CD4-positive, alpha-beta T cell treated with Interleukin-15 for 1 hour (primary cell): Measurements from ENCODE around the gene TSHZ3.

Source experiments
- DNase-seq: peaks from one replicate; pipeline ENCODE4 v3.0.0-alpha.2; 2020

Gene TSHZ3

GRCh38 chr19:31313291-31314030 is 35.8 kb downstream of the TSHZ3 start:
- DNase-seq = no peak

GRCh38 chr19:31312677-31313244 is 36.5 kb downstream of the TSHZ3 start:
- DNase-seq = no peak

- DNase-seq = no peak
These were observed 37.1 kb downstream of the TSHZ3 start for GRCh38 chr19:31312009-31312676.

- no peak for DNase-seq
These were observed 38.7 kb downstream of the TSHZ3 start for GRCh38 chr19:31310432-31311133.

- no peak for DNase-seq
These were observed 40.5 kb downstream of the TSHZ3 start for GRCh38 chr19:31308781-31309180.

GRCh38 chr19:31307071-31307669 is 42.1 kb downstream of the TSHZ3 start:
- DNase-seq = no peak

- no peak for DNase-seq
These were observed 43.1 kb downstream of the TSHZ3 start for GRCh38 chr19:31306006-31306753.

GRCh38 chr19:31304831-31305312 is 44.4 kb downstream of the TSHZ3 start:
- no peak for DNase-seq

GRCh38 chr19:31303262-31303815 is 45.9 kb downstream of the TSHZ3 start:
- DNase-seq = no peak

GRCh38 chr19:31301306-31301980 is 47.8 kb downstream of the TSHZ3 start:
- no peak for DNase-seq

GRCh38 chr19:31300422-31300821 is 48.8 kb downstream of the TSHZ3 start:
- no peak for DNase-seq

- no peak for DNase-seq
These were observed 49.6 kb downstream of the TSHZ3 start for GRCh38 chr19:31299665-31300064.

GRCh38 chr19:31297991-31298390 is 51.2 kb downstream of the TSHZ3 start:
- DNase-seq = no peak

- no peak for DNase-seq
These were observed 52.4 kb downstream of the TSHZ3 start for GRCh38 chr19:31296741-31297390.

GRCh38 chr19:31294189-31294588 is 55.0 kb downstream of the TSHZ3 start:
- DNase-seq = no peak

GRCh38 chr19:31292639-31293185 is 56.5 kb downstream of the TSHZ3 start:
- no peak for DNase-seq

- DNase-seq = no peak
These were observed 58.2 kb downstream of the TSHZ3 start for GRCh38 chr19:31290931-31291590.

- no peak for DNase-seq
These were observed 59.3 kb downstream of the TSHZ3 start for GRCh38 chr19:31289976-31290375.

- no peak for DNase-seq
These were observed 59.8 kb downstream of the TSHZ3 start for GRCh38 chr19:31289381-31289880.

- no peak for DNase-seq
These were observed 62.7 kb downstream of the TSHZ3 start for GRCh38 chr19:31286491-31286890.
